ENCODE data around the gene MYG1.

Gene MYG1

DNA sequence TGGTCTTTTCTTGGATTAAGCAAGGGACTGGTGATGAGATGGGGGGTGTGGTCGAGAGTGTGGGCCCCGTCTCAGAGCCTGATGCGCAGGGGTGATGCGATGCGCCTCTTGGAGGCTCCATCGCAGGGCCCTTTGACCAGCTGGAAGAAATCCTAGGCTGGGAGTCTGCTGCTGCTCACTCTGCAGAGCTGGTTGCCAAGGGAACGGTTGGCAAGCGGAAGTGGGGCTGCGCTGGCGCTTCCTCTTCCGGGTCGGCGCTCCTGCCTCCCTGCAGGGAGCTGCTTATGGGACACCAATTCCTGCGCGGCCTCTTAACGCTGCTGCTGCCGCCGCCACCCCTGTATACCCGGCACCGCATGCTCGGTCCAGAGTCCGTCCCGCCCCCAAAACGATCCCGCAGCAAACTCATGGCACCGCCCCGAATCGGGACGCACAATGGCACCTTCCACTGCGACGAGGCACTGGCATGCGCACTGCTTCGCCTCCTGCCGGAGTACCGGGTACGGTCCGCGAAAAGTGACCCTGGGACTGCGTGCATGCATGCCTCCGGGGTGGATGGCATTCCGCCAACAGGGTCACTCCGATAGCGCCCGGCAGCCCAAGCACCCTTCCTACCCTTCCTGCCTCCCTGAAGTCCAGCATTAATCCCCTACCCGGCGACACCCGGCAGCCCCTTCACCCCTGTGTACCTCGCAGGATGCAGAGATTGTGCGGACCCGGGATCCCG, at the start of gene MYG1:
TSS of gene MYG1 (plus strand) at position 242 of the 727 bp plus-strand sequence. CDS start at position 285, 43 bp downstream.
- peak; percentile 93 for DNase-seq (ENCODE audit: low read depth)

DNA sequence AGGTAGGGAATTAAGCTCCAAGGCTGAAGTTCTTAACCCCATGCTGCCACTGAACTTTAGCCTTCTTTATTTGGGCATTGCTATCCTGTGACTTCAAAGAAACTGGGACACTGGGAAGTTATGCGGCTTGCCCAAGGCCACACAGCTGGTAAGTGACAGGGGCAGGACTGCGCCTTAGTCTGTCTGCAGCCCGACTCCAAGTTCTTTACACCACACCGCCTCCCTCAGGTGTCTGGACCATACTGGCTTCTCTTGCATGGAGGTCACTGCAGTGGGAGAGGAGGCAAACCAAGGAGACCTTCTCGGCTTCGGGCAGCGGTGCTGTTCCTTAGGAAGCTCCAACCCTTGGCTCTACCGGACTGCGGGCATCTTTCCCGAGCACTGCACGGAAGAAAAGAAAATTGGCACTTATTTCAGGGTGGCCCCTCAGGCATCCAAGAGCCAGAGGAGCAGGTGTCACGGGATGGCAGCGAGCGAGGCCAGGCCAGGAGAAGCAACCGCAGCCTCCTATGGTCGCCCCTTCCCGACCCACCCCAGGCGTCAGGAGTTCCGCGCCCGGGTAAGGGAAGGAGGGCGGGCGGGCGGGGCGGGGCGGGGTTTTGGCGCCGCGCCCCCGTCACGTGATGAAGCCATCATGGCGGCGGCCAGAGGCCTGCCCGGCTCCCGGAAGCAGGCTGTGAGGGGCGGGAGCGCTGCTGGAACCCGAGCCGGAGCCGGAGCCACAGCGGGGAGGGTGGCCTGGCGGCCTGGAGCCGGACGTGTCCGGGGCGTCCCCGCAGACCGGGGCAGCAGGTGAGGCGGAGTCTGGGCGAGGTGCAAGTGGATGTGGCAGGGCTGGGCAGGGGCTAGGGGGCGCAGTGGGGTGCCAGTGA, 47.8 kb upstream of the MYG1 start:
- DNase-seq (ENCODE audit: low read depth), result peak; percentile 69

GRCh38 chr12:53252349-53252916, 47.1 kb upstream of the MYG1 start:
- DNase-seq (ENCODE audit: low read depth), result peak; percentile 26

GRCh38 chr12:53253298-53253697, 46.2 kb upstream of the MYG1 start:
- DNase-seq (ENCODE audit: low read depth), result no peak

DNA sequence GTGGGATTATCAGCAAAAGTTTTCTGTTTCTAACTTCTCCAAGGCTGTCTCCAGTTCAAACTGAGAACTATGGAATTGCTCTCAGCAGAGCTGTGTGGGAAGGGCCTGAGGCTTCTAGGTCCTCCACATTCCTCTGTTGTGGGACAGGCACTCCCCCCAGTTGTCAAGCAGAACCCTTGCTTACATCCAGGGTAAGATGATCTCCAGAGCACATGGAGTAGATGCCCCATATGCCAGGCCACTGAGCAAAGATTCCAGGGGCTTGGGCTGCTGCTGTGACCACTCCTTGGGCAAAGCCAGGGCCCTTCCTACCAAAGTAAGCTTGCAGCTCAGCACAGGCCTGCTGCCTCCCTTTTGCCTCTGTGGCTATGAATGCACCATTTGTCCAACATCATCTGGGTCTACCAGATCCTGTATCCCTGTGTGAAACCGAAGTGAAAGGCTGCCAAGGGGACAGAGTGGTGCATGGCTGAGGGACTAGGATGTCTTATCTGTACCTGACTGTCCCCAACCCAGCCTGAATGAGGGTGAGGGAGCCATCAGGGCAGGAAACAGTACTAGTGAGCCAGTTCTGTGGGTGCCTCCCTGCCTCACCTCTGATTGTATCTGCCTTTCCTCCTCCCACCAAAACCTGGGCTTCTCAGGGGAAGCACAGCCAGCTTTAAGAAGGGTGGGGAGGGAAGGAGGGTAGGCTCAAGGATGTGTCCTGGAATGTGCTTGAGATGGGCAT, 44.5 kb upstream of the MYG1 start:
- DNase-seq (ENCODE audit: low read depth), result no peak

GRCh38 chr12:53255996-53256395, 43.5 kb upstream of the MYG1 start:
- no peak for DNase-seq (ENCODE audit: low read depth)

GRCh38 chr12:53258541-53259539, 40.7 kb upstream of the MYG1 start:
- DNase-seq (ENCODE audit: low read depth), result no peak

GRCh38 chr12:53259891-53260290, 39.6 kb upstream of the MYG1 start:
- DNase-seq (ENCODE audit: low read depth), result no peak

DNA sequence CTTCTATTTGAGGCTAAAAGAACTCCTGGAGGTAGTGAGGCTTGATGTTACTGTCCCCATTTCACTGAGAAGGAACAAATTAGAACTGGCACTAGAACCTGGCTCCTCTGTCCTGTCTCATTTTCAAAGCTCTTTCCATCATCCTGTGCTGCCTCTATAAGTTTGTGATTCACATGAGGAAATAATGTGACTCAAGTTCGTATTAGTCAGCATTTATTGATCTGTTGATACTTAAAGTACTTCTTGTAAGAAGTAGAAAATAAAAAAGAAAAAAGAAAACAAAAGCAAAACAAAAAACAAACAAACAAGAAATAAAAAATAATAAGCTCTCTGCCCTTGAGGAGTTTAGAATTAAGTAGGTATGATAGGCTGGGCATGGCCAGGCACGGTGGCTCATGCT, 33.7 kb upstream of the MYG1 start:
- no peak for DNase-seq (ENCODE audit: low read depth)

DNA sequence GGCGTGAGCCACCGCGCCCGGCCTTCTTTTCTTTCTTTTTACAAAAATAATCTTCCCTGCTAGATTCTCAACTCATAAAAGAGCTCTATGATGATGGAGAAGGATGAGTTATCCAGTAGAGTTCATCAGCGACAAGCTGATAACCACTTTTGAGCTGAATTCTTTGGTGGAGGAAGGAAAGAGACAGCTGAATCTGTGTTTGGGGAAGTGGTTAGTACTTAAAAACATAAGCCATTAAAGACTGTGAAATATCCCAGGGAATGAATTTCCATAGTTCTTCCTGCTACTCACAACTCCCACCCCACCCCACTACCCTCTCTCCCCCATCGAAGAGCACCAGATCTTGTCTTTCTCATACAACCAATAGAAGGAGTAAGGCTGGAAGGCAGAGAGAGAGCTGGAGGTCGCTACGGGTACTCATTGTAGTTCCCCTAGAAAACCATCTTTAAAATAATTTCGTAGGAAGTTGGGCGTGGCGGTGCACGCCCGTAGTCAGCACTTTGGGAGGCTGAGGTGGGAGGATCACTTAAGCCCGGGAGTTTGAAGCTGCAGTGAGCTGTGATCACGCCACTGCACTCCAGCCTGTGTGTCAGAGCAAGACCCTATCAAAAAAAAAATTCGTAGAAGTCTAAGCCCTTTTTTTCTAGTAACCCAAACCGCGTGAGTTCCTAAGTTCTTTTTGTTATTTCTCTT, 32.0 kb upstream of the MYG1 start:
- DNase-seq (ENCODE audit: low read depth), result no peak

DNA sequence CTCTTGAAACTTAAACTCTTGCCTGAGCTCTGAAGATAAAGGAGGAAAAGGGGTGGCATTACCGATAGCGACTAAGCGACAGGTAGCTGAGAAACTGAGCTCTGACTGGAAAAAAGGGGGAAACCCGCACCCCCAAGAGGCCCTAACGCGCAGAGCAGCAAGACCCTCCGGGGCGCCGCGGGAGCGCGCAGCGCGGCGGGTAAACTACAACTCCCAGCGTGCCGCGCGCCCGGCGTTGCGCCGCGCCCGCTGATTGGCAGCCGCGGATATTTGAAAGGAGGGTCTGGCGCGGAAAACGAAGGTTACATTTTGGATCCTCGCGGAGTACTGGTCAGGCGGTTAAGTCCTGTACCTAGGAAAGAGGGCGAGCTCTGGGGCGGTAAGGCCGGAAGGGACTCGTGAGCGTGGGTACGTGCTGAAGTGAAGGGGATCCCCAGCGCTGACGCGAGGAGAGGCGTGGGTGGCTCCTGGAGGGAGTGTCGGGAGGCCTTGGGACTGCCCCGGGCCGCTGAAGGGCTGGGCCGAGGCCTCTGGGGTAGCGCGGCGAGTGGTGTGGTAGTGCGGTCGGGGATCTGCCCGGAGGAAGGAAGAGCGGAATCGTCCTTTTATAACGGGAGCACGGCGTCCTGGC, 31.4 kb upstream of the MYG1 start, which contains the start of gene ESPL1:
TSS of gene ESPL1 (plus strand) at position 301 of the 631 bp plus-strand sequence. CDS start 468 bp downstream, outside the sequence.
- DNase-seq (ENCODE audit: low read depth), result peak; percentile 63

GRCh38 chr12:53268630-53269562, 30.6 kb upstream of the MYG1 start:
- no peak for DNase-seq (ENCODE audit: low read depth)

- DNase-seq (ENCODE audit: low read depth), result no peak
These were observed 25.1 kb upstream of the MYG1 start for GRCh38 chr12:53274445-53274844.

DNA sequence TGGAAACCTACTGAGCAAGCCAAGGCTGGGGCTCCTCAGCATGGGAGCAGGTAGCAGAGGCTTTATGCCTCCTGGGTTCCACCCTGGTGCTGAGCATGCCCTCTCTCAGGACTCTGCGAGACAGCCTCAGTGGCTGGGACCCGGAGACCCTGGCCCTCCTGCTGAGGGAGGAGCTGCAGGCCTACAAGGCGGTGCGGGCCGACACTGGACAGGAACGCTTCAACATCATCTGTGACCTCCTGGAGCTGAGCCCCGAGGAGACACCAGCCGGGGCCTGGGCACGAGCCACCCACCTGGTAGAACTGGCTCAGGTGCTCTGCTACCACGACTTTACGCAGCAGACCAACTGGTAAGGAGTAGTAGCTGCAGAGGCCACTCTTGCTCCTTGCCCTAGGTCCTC, 23.0 kb upstream of the MYG1 start:
- no peak for DNase-seq (ENCODE audit: low read depth)

DNA sequence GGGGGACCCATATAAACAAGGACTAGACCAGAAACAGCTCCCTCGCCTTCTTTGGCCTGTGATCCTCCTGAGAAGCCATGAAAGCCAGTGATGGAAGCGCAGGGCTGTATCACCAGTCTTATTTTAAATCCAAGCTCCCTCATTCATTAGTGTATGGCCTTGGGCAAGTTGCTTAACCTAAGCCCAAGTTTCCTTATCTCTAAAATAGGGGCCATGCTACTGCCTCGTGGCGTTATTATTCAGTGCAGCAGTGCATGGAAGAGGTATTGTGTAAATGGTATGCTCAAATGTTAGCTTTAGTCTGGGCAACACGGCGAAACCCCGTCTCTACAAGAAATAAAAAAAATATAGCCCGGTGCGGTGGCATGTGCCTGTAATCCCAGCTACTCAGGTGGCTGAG, 21.5 kb upstream of the MYG1 start:
- DNase-seq (ENCODE audit: low read depth), result no peak

DNA sequence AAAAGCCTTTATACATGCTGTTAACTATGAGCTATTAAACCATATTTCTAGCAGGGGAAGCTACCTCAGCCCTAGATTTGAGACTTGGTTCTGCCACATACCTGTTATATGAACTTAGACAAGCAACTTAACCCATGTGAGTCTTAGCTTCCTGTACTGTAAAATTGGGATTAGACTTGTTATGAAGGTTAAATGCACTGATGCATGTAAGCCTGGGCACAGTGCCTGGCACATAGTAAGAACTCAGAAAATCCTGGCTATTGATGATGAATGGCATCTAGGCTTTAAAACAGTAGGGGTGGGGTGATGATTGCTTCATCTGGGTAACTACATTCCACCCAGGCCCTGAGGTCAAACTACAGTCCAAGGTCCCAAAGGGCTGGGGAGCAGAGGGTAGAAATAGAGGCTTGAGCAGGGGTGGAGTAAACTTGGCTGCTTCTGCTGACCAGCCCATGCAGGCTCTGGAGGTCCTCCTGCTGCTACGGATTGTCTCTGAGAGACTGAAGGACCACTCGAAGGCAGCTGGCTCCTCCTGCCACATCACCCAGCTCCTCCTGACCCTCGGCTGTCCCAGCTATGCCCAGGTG, 20.1 kb upstream of the MYG1 start:
- no peak for DNase-seq (ENCODE audit: low read depth)

DNA sequence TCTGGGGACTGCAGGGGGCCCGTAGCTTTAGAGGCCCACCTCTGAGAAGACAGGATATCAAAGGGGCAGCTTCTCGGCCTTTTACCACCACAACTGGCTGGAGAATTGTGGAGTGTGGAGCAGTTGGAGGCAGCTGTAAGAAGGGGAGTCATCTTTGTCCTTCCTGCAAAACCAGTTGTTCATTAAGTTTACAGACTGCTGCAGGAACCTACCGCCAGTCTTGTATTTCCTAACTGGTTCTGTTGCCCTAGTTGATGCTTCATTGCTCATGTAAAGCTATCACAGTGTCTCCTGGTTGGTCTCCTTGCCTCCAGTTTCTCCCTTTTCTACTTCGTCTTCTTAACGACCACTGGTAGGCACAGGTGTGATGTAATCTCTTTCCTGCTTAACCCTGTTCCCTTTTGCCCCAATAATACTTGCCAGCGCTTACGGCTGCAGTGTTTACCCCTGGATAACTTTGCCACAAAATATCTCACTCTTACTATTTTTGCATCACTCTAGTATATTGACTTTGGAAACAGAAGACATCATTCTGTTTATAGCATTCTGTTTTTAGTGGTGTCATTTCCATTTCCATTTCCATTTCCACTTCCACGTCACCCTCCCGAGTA, 19.5 kb upstream of the MYG1 start:
- DNase-seq (ENCODE audit: low read depth), result no peak

GRCh38 chr12:53286448-53286847, 13.0 kb upstream of the MYG1 start:
- DNase-seq (ENCODE audit: low read depth), result no peak
